HUES6 (cell line): ENCODE results near the gene MISP3.
A peak's percentile ranks its signal among the peaks of the same experiment; 100 is the strongest.

Source experiments
- H3K27ac ChIP-seq: 2 replicates; pipeline ENCODE4 v1.7.0; 2013; ENCODE audit warnings: low read depth, mild to moderate bottlenecking, low read length, inconsistent platforms
- H3K27me3 ChIP-seq: 2 replicates; pipeline ENCODE4 v1.6.1; 2013; ENCODE audit warnings: low read length; ENCODE audit not compliant: control insufficient read depth, insufficient read depth
- H3K36me3 ChIP-seq: 2 replicates; pipeline ENCODE4 v1.6.1; 2013; ENCODE audit warnings: low read length; ENCODE audit not compliant: control insufficient read depth, insufficient read depth
- H3K4me1 ChIP-seq: 2 replicates; pipeline ENCODE4 v1.6.1; 2013; ENCODE audit warnings: low read length; ENCODE audit not compliant: control insufficient read depth, insufficient read depth
- H3K4me3 ChIP-seq: 2 replicates; pipeline ENCODE4 v1.5.1; 2013; ENCODE audit warnings: low read depth, low read length
- H3K9ac ChIP-seq: one replicate; pipeline ENCODE4 v1.6.1; 2013; ENCODE audit warnings: mild to moderate bottlenecking, low read length
- H3K9me3 ChIP-seq: 2 replicates; pipeline ENCODE4 v1.6.1; 2013; ENCODE audit warnings: low read depth, low read length; ENCODE audit not compliant: control insufficient read depth, insufficient read depth

MISP3 gene

GRCh38 chr19:14117668-14118164 is 45.1 kb downstream of the MISP3 start, which contains the start of gene PRKACA:
PRKACA (minus strand) TSS chr19:14117762; CDS start chr19:14117547, 215 bp downstream.
- H3K27ac ChIP-seq, result no peak within 1 kb of the TSS

GRCh38 chr19:14118165-14119051 is 45.8 kb downstream of the MISP3 start:
- Histone ChIP-seq H3K4me3 (peak overlapping the region; percentile 61), H3K36me3 (peaks cover 21% of the 10 kb centered on the region), H3K4me1 (peaks cover 19% of the 10 kb centered on the region), H3K9ac (peak overlapping the region; percentile 72), H3K27ac (no peak overlapping the region), H3K9me3 (no peaks in the 10 kb centered on the region), H3K27me3 (no peaks in the 10 kb centered on the region)

More at GRCh38 chr19:14117668-14118164, 45.1 kb downstream of the MISP3 start, which contains the start of gene PRKACA:
- Histone ChIP-seq H3K36me3 (peaks cover 18% of the 10 kb centered on the region), H3K9ac (peak within 1 kb of the TSS; percentile 72), H3K4me3 (peak within 1 kb of the TSS; percentile 75), H3K9me3 (no peaks in the 10 kb centered on the region), H3K27me3 (no peaks in the 10 kb centered on the region), H3K4me1 (peaks cover 26% of the 10 kb centered on the region)

DNA sequence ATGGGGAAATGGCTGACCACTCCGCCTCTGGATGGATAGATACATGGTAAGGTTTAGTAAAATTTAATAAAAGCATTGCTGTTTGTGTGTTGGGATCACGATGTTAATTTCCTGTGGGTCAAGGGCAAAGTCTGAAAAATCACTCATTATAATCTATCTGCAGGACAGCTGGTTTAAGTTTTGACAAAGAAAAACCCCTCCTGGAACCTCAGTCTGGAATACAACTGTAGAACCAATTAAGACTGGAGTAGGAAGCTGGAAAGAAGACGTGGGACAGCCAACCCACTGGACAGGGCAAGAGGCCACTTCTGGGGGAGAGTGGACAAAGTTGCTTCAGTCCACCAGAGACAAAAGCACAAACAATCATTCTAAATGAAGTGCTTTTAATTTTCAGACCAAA is 46.6 kb downstream of the MISP3 start:
- Histone ChIP-seq H3K4me3 (peak overlapping the region; percentile 61), H3K27me3 (no peaks in the 10 kb centered on the region), H3K27ac (no peak overlapping the region), H3K36me3 (peaks cover 26% of the 10 kb centered on the region), H3K9ac (no peak overlapping the region), H3K4me1 (peaks cover 16% of the 10 kb centered on the region), H3K9me3 (no peaks in the 10 kb centered on the region)

- peaks cover 16% of the 10 kb centered on the region for H3K4me1 ChIP-seq
- H3K27me3 ChIP-seq, result no peaks in the 10 kb centered on the region
- H3K36me3 ChIP-seq, result peaks cover 33% of the 10 kb centered on the region
- H3K9ac ChIP-seq, result no peak overlapping the region
- H3K4me3 ChIP-seq, result no peak overlapping the region
- no peaks in the 10 kb centered on the region for H3K9me3 ChIP-seq
- H3K27ac ChIP-seq, result no peak overlapping the region
These were observed 47.3 kb downstream of the MISP3 start for GRCh38 chr19:14119644-14120496.

DNA sequence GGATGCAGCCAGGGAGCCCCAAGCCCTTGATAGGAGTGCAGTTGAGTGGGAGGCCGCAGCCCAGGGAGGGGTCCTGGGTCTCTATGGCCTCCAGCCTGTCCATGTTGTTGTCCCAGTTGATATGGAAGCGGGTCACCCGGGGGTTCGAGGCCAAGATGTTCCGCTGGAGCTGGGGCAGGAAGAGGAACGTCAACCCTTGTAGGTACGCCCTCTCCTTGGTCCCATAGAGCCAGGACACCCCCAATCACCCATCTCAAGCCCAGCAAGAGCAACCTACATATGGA is 47.9 kb downstream of the MISP3 start:
- Histone ChIP-seq H3K9ac (no peak overlapping the region), H3K36me3 (peaks cover 39% of the 10 kb centered on the region)

GRCh38 chr19:14122924-14123323 is 50.3 kb downstream of the MISP3 start:
- no peak overlapping the region for H3K27ac ChIP-seq

More for the DNA sequence above, 47.9 kb downstream of the MISP3 start:
- H3K4me3 ChIP-seq, result no peak overlapping the region
- no peaks in the 10 kb centered on the region for H3K27me3 ChIP-seq
- no peak overlapping the region for H3K27ac ChIP-seq
- no peaks in the 10 kb centered on the region for H3K9me3 ChIP-seq
- H3K4me1 ChIP-seq, result peaks cover 16% of the 10 kb centered on the region

More at GRCh38 chr19:14122924-14123323, 50.3 kb downstream of the MISP3 start:
- Histone ChIP-seq H3K4me1 (peaks cover 10% of the 10 kb centered on the region), H3K4me3 (no peak overlapping the region), H3K9me3 (no peaks in the 10 kb centered on the region), H3K36me3 (peaks cover 54% of the 10 kb centered on the region), H3K27me3 (no peaks in the 10 kb centered on the region), H3K9ac (no peak overlapping the region)
